ENCODE data around the gene TRIP13. TPM values are rescaled to one million over a fixed set of nuclear protein-coding genes. Genes with fewer than 3 reads are reported as not detected.
"Not testable (repeated sequence)": the region's sequence is repeated elsewhere in the genome, so short reads cannot be mapped to it uniquely, and the experiment has no call there.

TRIP13 gene
- polyA plus RNA-seq, 3 donors = 0.24 to 1.2 TPM; not detected in 1

DNA sequence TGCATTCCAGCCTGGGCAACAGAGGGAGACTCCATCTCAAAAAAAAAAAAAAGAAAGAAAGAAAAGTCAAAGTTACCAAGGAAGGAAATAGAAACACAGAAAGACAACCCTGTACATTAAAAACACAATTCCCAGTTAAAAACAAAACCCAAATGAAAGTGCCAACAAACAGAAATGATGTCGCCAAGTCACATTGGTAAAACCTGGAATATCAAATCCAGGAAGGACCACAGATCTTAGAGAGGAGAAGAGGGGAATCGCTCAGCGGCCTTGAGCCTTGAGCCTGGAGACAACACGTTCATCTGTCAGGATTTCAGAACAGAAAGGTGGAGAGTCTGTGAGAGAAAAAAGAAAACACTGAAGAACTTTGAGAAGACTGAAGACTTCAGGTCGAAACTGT lies 40.7 kb upstream of the TRIP13 start:
- Mint-ChIP-seq H3K27ac (peak overlapping the region in 1 of 7 donors; percentile 42), H3K27me3 (ENCODE audit: low read depth in 3 of 3) (peaks cover 4 to 7% (median 4%) of the 10 kb centered on the region in 3 donors), H3K9me3 (no peaks in the 10 kb centered on the region), H3K36me3 (no peaks in the 10 kb centered on the region), H3K4me3 (no peak overlapping the region), H3K4me1 (no peaks in the 10 kb centered on the region)
- Histone ChIP-seq H3K9me3 (replicated peaks in 1 of 2; ENCODE audit: control insufficient read depth in 1 of 2, insufficient read depth in 1 of 2, low read length in 2 of 2) (no peaks in the 10 kb centered on the region), H3K27ac (ENCODE audit: low read depth in 1 of 2, low read length in 2 of 2) (no peak overlapping the region), H3K4me2 (replicated peaks; ENCODE audit: extremely low read depth, low read length, poor library complexity, severe bottlenecking) (no peak overlapping the region), H3K36me3 (replicated peaks in 1 of 2; ENCODE audit: control insufficient read depth in 1 of 2, insufficient read depth in 2 of 2, low read length in 2 of 2) (no peaks in the 10 kb centered on the region), H3K27me3 (ENCODE audit: control insufficient read depth in 2 of 2, insufficient read depth in 2 of 2, low read length in 2 of 2) (no peaks in the 10 kb centered on the region), H4K20me1 (ENCODE audit: insufficient read depth, low read length) (no peaks in the 10 kb centered on the region), H2AFZ (ENCODE audit: insufficient read depth, low read depth, low read length, poor library complexity, severe bottlenecking) (no peak overlapping the region), H3K9ac (ENCODE audit: insufficient read depth, low read length, poor library complexity, severe bottlenecking) (no peak overlapping the region), H3K4me1 (ENCODE audit: control insufficient read depth in 1 of 2, insufficient read depth in 2 of 2, low read length in 2 of 2) (no peaks in the 10 kb centered on the region), H3K79me2 (ENCODE audit: insufficient read depth, low read length) (no peaks in the 10 kb centered on the region), H3K4me3 (replicated peaks in 1 of 3; ENCODE audit: low read depth in 2 of 3, low read length in 3 of 3) (no peak overlapping the region)
- DNase-seq = no peak
- intact Hi-C loops (cut with micrococcal nuclease) = no loop called here
- TF ChIP-seq, protein P1, sequence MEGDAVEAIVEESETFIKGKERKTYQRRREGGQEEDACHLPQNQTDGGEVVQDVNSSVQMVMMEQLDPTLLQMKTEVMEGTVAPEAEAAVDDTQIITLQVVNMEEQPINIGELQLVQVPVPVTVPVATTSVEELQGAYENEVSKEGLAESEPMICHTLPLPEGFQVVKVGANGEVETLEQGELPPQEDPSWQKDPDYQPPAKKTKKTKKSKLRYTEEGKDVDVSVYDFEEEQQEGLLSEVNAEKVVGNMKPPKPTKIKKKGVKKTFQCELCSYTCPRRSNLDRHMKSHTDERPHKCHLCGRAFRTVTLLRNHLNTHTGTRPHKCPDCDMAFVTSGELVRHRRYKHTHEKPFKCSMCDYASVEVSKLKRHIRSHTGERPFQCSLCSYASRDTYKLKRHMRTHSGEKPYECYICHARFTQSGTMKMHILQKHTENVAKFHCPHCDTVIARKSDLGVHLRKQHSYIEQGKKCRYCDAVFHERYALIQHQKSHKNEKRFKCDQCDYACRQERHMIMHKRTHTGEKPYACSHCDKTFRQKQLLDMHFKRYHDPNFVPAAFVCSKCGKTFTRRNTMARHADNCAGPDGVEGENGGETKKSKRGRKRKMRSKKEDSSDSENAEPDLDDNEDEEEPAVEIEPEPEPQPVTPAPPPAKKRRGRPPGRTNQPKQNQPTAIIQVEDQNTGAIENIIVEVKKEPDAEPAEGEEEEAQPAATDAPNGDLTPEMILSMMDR (IDR thresholded peaks at IDR 0.05) = no peak
- 46% methylated on average over 4 of the region's 5 CpGs for WGBS (ENCODE audit: insufficient coverage)

DNA sequence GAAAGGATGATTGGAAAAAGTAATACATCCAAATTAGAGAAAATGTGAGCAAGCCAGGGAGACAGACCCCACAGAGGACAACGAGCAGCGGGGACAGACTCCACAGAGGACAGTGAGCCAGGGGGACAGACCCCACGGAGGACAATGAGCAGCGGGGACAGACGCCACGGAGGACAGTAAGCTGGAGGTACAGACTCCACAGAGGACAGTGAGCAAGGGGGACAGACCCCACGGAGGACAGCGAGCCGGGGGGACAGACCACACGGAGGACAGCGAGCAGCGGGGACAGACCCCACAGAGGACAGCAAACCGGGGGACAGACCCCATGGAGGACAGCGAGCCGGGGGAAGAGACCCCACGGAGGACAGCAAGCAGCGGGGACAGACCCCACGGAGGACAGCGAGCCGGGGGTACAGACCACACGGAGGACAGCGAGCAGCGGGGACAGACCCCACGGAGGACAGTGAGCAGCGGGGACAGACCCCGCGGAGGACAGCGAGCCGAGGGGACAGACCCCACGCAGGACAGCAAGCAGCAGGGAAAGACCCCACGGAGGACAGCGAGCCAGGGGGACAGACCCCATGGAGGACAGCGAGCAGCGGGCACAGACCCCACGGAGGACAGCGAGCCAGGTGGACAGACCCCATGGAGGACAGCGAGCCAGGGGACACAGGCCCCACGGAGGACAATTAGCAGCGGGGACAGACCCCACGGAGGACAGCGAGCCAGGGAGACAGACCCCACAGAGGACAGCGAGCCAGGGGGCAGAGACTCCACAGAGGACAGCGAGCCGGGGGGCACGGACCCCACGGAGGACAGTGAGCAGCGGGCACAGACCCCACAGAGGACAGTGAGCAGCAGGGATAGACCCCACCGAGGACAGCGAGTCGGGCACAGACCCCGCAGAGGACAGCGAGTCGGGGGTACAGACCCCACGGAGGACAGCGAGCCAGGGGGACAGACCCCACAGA lies 40.0 kb upstream of the TRIP13 start:
- no peak overlapping the region for H3K27ac Mint-ChIP-seq
- H3K9me3 ChIP-seq (replicated peaks in 1 of 2; ENCODE audit: control insufficient read depth in 1 of 2, insufficient read depth in 1 of 2, low read length in 2 of 2) = no peaks in the 10 kb centered on the region
- H3K9ac ChIP-seq (ENCODE audit: insufficient read depth, low read length, poor library complexity, severe bottlenecking) = no peak overlapping the region
- H3K4me2 ChIP-seq (replicated peaks; ENCODE audit: extremely low read depth, low read length, poor library complexity, severe bottlenecking) = no peak overlapping the region
- no peaks in the 10 kb centered on the region for H3K36me3 Mint-ChIP-seq
- TF ChIP-seq, protein P1 (IDR thresholded peaks at IDR 0.05) = no peak
- H3K4me3 ChIP-seq (replicated peaks in 1 of 3; ENCODE audit: low read depth in 2 of 3, low read length in 3 of 3) = no peak overlapping the region
- no peaks in the 10 kb centered on the region for H3K79me2 ChIP-seq (ENCODE audit: insufficient read depth, low read length)
- peaks cover 4 to 7% (median 4%) of the 10 kb centered on the region in 3 donors for H3K27me3 Mint-ChIP-seq (ENCODE audit: low read depth in 3 of 3)
- H2AFZ ChIP-seq (ENCODE audit: insufficient read depth, low read depth, low read length, poor library complexity, severe bottlenecking) = no peak overlapping the region
- no peak overlapping the region for H3K4me3 Mint-ChIP-seq
- no peaks in the 10 kb centered on the region for H4K20me1 ChIP-seq (ENCODE audit: insufficient read depth, low read length)
- no peaks in the 10 kb centered on the region for H3K4me1 Mint-ChIP-seq
- H3K27ac ChIP-seq (ENCODE audit: low read depth in 1 of 2, low read length in 2 of 2) = no peak overlapping the region
- DNase-seq = no peak
- H3K9me3 Mint-ChIP-seq = no peaks in the 10 kb centered on the region
- H3K36me3 ChIP-seq (replicated peaks in 1 of 2; ENCODE audit: control insufficient read depth in 1 of 2, insufficient read depth in 2 of 2, low read length in 2 of 2) = no peaks in the 10 kb centered on the region
- no peaks in the 10 kb centered on the region for H3K4me1 ChIP-seq (ENCODE audit: control insufficient read depth in 1 of 2, insufficient read depth in 2 of 2, low read length in 2 of 2)
- WGBS (ENCODE audit: insufficient coverage) = 96% methylated on average over 55 of the region's 55 CpGs
- intact Hi-C loops (cut with micrococcal nuclease) = no loop called here
- no peaks in the 10 kb centered on the region for H3K27me3 ChIP-seq (ENCODE audit: control insufficient read depth in 2 of 2, insufficient read depth in 2 of 2, low read length in 2 of 2)

DNA sequence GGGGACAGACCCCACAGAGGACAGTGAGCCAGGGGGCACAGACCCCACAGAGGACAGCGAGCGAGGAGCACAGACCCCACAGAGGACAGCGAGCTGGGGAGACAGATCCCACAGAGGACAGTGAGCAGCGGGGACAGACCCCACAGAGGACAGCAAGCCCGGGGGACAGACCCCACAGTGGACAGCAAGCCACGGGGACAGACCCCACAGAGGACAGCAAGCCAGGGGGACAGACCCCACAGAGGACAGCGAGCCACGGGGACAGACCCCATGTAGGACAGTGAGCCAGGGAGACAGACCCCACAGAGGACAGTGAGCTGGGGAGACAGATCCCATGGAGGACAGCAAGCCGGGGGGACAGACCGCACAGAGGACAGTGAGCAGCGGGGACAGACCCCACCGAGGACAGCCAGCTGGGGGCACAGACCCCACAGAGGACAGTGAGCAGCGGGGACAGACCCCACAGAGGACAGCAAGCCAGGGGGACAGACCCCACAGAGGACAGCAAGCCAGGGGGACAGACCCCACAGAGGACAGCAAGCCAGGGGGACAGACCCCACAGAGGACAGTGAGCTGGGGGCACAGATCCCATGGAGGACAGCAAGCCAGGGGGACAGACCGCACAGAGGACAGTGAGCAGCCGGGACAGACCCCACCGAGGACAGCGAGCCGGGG lies 39.1 kb upstream of the TRIP13 start:
- H3K79me2 ChIP-seq (ENCODE audit: insufficient read depth, low read length); H2AFZ ChIP-seq (ENCODE audit: insufficient read depth, low read depth, low read length, poor library complexity, severe bottlenecking); H3K4me3 ChIP-seq (replicated peaks in 1 of 3; ENCODE audit: low read depth in 2 of 3, low read length in 3 of 3); intact Hi-C loops (cut with micrococcal nuclease); DNase-seq; H3K9me3 Mint-ChIP-seq; H3K9me3 ChIP-seq (replicated peaks in 1 of 2; ENCODE audit: control insufficient read depth in 1 of 2, insufficient read depth in 1 of 2, low read length in 2 of 2); H4K20me1 ChIP-seq (ENCODE audit: insufficient read depth, low read length); H3K36me3 ChIP-seq (replicated peaks in 1 of 2; ENCODE audit: control insufficient read depth in 1 of 2, insufficient read depth in 2 of 2, low read length in 2 of 2); H3K27me3 Mint-ChIP-seq (ENCODE audit: low read depth in 3 of 3); H3K36me3 Mint-ChIP-seq; H3K27me3 ChIP-seq (ENCODE audit: control insufficient read depth in 2 of 2, insufficient read depth in 2 of 2, low read length in 2 of 2); H3K27ac ChIP-seq (ENCODE audit: low read depth in 1 of 2, low read length in 2 of 2); H3K4me1 Mint-ChIP-seq; H3K27ac Mint-ChIP-seq; H3K4me1 ChIP-seq (ENCODE audit: control insufficient read depth in 1 of 2, insufficient read depth in 2 of 2, low read length in 2 of 2); H3K4me2 ChIP-seq (replicated peaks; ENCODE audit: extremely low read depth, low read length, poor library complexity, severe bottlenecking); H3K9ac ChIP-seq (ENCODE audit: insufficient read depth, low read length, poor library complexity, severe bottlenecking); H3K4me3 Mint-ChIP-seq: not testable (repeated sequence)
- 92% methylated on average over 17 of the region's 18 CpGs for WGBS (ENCODE audit: insufficient coverage)
